Dermis blood vessel endothelial cell (primary cell): ENCODE measurements around the gene CHST11. TPM values are rescaled to one million over a fixed set of nuclear protein-coding genes. Genes with fewer than 3 reads are reported as not detected.
A peak's percentile ranks its signal among the peaks of the same experiment; 100 is the strongest.

Experiments
- DNase-seq: peaks from one replicate; pipeline ENCODE4 v3.0.0; 2010
- total RNA-seq: library from RNA; depleted of rRNA; stranded (reverse); fragments of >200 nt; gene quantifications from 2 replicates; pipeline ENCODE4 v1.2.3, GENCODE V29; 2014

CHST11 gene
- total RNA-seq, 1 donor from 2014 or later = 10.0 TPM

DNA sequence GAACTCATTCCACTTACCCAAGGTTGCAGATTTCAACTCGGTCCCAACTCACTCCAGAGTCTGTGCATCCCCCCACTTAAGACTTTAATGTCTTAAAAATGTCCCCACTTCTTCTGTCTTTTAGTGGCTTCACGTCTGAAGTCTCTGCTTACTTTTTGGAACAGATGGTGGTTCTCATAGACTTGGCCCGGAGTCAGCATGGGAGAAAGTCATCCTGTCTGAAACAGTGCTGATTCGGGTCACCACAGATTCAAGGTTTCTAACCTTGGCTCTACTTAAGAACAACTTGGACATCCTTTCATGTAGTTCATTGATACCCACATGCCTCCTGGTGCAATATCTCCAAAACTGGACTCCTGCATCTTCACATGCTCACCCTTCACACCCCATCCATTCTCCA is 26.0 kb downstream of the CHST11 start:
- no peak for DNase-seq

DNA sequence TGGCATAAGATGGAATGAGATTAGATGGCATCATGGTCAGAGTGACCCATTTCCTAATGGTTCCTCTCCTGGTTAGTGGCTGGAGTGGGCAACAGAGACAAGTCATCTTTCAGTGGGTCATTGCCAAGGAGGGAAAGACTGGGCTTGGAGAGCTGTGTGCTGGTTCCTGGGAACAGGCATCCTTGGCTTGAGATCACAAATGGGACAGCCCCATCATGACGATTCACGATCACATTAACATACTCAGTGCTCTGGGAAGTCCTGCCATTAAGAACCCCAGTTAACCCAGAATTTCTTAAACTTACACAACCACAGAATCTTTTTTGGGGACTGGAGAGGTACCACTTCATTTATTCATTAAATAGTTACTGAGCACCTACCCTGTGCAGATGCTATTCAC is 27.3 kb downstream of the CHST11 start:
- no peak for DNase-seq

DNA sequence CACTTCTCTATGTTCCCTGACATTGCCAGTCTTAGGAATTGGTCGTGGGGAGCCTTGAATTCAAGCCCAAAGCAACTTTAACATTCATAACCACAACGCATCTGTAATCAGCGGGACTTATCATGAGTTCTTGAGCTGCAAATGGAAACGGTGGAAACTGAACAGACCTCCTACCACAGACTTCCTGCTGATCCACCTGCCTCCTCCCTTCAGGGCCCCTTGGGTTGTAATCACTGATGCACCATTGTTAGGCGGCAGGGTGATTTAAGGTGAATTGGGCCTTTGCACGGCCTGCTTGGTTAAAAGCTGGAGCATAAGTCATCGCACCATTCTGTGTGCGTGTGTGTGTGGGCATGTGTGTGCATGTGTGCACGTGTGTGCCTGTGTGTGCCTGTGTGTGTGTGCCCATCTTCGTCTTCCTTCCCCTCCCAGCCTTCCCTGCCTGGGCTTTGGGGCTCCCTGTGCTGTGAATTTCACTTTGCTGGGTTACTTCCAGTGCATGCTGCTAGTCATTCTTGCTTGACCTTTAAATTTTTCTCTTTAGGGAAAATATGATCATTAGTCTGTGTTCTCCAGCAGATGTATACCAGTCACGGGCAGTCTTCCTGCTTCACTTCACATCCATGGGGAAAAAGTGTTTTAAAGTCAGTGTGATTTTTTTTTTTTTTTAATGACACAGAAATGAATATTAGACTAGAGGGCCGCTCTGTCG is 29.1 kb downstream of the CHST11 start:
- no peak for DNase-seq

DNA sequence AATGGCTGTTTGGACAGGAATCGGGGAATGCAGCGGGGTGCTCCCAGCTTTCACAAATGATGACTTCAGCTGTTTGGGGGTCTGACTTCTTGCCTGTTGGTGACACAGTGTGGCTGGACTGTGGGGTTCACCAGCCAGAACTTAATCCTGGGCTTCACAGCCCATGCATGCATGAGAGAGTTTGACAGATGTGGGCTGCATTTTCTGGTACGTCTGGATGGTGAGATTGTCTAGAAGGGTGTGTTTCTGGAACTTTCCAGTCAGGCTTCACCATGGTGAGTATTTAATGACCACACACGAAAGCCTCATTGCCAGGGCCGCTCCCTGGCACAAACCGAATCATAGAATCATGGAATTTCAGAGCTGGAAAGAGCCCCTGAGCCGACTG is 29.6 kb downstream of the CHST11 start:
- DNase-seq = no peak

DNA sequence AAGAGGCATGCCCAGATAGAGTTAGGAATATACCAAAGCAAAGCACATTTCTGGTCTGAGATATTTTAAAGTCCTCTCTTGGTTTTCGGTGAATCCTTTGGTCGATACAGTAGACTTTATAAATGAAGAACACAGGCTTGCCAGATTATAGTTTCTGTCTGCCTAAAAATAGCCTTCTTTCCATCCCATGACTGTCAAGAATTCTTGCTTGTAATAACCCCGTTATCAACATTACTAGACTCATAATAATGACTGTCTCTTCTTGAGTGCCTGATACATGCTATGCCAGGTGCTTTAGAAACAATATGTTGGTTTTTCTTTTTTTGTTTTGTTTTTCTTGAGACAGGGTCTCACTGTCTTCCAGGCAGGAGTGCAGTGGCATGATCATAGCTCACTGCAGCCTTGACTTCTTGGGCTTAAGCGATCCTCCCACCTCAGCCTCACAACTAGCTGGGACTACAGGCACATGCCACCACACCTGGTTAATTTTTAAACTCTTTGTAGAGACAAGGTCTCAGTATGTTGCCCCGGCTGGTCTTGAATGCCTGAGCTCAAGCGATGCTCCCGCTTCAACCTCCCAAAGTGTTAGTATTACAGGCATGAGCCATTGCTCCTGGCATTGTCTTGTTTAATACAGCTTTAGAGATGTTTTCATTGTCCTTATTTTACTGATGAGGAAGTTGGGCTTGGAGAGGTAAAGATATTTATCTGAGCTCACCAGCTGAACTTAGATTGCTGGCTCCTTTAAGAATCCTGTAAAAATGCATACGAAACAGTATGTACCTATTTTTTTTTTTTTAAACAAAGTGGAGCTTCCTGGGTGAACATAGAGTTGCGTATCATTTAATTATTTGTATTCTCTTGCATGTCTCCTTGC is 30.4 kb downstream of the CHST11 start:
- DNase-seq = no peak

DNA sequence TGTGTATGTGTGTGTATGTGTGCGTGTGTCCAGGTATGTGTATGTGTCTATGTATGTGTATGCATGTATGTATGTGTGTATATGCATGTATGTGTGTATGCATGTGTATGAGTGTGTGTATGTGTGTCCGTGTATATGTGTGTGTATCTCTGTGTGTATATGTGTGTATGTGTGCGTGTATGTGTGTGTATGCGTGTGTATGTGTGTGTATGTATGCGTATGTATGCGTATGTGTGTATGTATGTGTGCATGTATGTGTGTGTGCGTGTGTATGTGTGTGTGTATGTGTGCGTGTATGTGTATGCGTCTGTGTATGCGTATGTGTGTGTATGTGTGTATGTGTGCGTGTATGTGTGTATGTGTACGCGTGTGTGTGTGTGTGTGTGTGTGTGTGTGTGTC is 31.6 kb downstream of the CHST11 start:
- DNase-seq = no peak

DNA sequence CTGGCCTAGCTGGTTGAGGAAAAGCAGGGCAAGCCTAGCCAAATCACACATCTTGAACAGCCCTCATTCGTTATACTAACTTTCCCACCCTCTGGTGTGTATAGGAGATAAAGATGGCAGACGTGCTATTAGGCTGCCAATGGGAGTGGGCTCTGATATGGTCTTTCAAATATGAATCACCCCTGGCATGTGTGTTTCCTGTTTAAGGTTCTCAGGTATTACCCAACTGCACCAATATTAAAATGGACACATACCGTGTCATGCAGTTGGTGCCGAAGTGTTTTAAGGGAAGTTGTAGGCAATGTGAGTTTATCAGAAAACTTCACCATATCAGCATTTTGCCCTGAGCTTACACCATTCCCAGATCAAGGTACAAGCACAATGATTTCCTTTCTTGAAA is 33.4 kb downstream of the CHST11 start:
- DNase-seq = no peak

DNA sequence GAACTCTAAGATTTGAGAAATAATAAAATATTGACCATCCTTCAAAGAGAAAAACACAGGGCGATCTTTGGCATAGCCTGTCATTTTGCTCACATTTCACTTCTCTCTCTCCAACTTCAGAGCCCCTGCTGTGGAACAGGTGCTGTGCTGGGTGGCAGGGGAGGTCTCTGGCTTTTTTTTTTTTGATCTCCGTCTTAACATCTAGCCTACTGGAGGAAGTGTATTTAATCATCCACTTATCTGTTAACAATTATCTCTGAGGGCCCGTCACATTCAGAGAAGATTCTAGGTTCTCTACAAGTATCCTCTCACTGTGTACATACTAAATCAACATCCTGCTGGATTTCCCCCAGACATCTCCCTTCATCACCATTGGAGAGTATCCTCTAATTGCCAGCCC is 34.1 kb downstream of the CHST11 start:
- no peak for DNase-seq

DNA sequence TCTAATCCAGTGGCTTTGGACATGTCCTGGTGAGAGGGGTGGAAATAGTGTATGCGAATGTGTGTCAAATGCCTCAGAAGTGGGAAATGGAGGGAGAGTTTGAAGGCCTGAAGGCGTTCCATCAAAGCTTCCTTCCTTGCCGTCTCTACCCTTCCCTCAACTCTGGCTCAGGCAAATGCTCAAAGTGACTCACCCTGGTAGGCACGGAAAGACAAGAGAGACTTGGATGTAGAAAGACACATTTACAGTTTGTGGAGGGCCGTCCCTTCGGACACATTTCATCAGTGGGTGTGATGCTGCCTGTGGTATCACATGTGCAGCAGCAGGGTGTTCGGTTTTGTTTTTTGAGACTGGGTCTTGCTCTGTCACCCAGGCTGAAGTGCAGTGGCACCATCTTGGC is 36.7 kb downstream of the CHST11 start:
- DNase-seq = no peak

DNA sequence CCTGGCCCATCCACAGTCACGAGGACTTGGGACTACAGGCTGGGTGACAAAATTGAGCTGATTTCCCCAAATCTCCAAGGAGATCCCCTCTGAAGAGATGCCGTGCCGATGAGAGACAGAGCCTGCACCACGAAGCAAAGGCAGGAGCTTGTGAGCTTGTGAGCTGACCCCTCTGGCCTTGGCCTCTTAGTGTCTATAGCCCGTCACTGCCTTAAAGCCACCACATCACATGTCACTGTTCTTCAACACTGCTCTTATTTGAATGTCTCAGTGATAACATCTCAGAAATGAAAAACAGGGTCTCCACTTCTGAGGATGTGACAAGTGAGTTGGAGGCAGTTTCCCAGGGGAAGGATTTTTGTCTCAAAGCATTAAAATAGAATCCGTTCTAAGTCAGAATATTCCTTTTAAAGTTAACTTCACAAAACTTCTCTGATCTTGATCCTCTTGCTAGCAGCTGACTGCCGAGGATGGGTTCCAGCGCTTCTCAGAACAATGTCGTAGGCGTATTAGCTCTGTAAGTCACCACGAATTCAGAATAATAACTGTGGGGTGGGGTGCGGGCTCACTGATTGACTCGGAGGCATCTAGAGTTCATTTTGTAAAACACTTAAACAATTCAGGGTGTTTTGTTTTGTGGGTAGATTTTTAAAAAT is 37.5 kb downstream of the CHST11 start:
- no peak for DNase-seq

DNA sequence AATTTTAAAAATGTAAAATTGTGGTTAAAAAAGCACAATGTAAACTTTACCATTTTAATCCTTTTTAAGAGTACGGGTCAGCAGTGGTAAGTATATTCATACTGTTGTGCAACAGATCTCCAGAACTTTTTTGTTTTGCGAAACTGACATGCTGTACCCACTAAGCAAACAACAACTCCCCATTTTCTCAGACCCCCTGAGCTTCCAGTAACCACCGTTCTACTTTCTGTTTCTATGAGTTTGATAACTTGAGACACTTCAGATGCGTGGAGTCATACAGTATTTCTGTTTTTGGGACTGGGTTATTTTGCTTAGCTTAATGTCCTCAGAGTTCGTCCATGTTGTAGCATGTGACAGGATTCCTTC is 38.0 kb downstream of the CHST11 start:
- no peak for DNase-seq

DNA sequence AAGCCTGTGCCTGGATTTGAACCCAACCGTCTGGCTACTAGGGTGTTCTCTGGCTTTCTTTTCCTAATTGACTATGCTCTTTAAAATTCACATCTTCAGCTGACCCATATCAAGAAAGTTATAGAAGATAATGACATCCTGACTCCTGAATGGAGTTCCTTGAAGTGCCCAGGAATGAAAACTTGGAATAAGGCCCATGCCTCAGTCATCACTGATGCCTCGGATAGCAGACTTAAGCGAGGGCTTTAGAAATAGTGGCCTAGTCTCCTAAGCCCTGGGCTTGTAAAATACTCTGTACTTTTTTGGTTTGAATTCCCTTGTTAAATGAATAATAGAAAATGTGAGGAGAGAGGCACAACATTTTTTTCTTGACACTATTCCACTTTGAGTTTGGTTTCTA is 39.0 kb downstream of the CHST11 start:
- DNase-seq = no peak

DNA sequence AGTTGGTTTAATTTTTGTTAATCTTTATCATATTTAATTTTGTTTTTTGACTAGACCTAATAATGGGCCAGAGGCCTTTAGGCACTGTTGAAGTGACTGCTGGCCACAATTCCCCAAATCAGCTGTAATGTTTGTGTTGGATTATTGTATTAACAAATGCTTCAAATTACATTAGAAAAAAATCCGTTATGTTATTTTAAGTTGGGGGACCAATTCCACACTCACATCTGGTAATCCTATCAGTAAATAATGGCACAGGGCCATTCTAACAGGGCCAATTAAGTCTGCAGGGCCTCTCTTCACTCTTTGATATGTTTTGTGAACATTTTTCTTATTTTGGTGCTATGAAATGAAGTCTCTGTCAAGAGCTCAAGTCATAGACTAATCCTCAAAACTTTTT is 39.6 kb downstream of the CHST11 start:
- no peak for DNase-seq

DNA sequence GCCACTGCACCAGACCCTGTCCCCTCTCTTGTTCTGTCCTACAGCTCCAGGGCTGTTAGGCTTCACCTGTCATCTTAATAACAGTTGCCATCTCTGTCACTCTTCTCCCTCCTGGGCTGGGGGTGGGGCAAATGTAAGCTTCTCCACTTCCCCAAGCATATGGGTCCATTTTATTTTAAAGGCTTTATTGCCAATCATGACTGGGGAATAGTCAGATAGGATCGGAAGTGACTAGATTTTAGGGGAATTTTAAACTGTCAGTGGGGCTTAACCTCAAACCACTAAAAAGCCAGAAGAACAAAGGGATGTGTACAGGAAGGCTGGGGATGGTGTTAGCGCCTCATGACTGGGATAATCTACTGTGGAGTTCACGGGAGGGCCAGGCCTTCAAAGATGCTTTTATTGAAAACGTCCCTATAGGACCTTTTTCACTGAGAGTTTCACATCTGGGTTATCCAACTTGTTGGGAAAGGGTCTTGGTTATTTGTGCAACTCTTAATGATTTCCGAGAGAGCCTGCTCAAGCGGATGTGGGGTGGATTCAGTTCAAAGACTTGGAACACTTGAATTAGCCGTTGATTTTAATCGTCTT is 41.6 kb downstream of the CHST11 start:
- no peak for DNase-seq

DNA sequence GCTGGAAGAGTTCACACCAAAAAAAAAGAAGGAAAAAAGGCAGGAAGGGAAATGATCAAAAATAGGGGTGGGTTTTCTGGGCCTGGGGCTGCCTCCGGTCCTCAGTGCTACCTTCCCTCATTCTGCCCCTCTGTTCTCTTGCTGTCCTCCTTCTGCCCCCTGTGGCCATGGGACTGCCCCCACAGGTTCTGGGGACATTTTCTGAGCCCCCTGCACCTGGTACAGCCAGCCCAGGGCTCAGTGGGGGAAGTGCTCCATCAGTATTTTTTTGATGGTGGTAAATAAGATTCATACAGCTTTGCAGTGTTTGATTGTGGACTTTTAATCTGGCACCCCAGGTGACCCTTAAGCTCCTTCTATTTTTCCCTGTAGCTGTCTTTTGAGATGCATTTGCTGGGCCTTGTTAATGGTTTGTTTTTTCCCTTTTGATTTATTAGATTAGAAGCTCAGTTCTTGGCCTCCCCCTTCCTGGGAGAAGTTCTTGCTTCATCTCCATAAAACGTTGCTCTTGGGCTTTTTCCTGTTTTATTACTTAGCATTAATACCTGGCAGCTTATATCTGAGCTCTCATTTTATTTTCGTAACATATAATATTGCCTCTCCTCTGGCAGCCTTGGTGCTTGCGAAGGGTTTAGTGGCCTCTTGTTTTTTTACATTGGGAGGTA is 43.1 kb downstream of the CHST11 start:
- DNase-seq = no peak

DNA sequence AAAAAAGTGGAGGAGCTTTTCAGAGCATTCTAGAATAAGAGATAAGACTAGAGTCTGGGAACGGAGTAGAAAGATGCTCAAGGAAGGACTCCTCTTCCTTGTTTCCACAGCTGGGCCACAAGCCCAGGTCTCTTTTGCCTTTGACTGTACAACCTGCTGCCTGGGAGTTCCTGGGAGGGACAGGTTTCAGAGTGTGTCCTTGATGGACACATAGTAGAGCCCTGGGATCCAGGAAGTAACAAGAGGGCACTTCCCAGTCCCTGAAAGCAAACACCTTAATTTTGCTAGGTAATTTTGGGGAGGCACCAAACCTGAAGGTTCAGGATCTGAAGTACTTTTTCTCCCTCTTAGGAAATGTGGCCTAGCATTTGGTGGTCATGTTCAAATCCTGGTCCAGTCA is 44.4 kb downstream of the CHST11 start:
- no peak for DNase-seq

DNA sequence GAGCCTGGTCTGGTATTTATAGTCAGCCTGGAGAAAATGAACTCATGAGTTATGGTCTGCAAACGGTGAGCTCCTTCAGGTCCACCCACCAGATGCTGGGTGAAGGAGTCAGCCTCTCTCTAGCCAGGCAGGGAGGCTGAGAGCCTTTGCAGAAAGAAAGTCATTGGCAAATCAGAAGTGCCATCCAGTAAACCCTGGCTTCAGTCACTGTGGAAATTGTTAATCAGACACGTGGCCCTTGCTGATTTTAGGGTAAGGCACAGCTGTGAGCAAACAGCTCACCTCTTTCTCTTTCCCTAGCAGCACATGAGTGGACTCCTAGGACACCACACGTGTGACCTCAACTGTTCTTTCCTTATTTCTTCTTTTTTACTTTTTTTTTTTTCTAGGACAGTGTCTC is 44.9 kb downstream of the CHST11 start:
- no peak for DNase-seq

DNA sequence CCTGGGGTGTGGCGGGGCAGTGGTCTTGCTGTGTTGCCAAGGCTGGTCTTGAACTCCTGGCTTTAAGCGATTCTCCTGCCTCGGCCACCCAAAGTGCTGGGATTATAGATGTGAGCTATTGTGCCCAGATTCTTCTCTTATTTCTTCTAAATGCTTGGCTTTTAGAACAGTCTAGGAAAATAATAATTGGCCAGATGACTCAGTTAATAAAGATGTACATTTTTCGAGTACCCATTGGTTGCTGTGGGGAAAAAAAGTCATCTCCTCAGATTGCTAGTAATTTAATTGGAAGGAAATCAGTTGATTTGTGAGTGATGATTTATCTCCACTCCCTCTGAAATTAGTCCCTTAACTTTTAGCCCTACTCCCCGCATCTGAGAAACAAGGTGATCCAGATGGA is 45.5 kb downstream of the CHST11 start:
- DNase-seq = no peak

DNA sequence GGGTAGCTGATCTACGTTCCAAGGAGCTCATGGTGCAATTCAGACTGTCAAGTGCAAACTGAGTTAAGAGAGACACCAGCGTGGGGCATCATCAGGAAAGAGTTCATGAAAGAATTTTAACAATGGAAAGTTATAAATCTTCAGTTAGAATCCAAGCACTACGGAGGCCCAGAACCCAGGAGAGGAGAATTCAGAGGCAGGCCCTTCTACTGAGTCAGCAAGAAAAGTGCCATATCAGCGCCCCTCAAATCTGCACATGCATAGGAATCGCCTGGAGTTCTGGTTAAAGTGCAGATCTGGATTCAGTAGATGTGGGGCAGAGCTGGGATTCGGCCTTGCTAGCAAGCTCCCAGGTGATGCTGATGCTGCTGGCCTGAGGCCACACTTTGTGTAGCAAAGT is 45.9 kb downstream of the CHST11 start:
- no peak for DNase-seq

DNA sequence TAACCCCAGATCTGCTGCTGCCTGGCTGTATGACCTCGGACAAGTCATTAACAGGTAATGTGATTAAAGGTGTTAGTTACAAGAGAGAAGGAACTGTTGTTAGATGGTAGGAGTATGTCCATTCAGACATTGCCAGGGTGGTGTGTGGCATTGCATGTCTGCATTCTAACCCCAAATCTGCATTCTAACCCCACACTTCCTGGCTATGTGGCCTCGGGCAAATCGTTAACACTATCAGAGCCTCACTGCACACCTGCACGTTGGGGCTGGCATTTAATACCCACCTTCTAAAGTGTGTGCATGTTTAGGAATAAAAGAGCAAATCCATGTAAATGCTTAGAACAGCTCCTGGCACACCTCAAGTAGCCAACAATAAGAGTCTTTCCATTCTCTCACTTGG is 46.4 kb downstream of the CHST11 start:
- DNase-seq = no peak

DNA sequence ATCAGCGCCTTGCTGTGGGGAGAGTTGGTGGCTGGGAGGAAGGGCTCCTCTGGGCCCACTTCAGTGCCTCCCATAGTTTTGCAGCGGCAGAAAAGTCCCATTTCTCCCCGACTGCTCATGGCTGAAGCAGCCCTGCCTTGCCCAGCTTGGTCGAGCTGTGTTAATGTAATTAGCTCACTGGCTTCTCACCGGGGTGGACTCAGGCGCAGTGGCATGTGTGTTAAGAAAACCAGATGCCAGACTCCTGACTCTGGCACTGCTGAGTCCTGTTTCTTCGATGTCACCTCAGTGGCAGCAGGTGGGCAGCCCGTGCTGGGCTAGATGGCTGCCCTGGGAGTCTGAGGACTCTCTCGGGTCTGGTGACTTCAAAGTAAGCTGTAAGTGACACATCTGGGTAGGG is 47.4 kb downstream of the CHST11 start:
- no peak for DNase-seq

DNA sequence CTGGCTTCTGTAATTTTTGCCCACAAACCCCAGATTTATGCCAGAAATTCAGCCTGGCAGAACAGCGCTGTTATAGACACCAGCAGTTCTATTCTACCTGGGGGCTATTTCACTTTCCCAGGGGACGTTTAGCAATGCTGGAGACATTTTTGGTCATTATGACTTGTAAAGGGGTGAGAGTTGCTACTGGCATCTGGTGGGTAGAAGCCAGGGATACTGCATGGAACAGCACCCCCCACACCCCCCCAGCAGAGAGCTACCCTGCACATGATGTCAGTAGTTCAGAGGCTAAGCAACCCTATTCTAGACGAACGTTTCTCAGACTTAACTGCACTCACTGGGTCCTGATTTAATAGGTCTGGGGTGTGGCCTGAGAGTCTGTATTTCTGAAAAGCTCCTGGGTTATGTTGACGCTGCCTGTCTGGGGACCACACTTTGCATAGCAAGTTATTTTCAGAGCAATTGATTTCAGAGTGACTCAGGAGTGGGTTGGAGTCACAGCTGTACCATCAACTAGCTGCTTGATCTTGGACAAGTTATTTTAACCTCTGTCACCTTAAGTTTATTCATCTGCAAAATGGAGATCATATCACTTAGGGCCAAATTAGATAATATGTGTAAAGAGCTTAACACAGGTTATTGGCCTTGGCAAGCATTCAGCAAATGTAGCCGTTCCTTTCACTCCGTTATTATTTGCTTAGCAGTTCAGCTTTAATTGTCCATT is 48.5 kb downstream of the CHST11 start:
- DNase-seq = peak; percentile 28
